Right ventricle myocardium inferior (tissue), 1 donor: Measurements from ENCODE around the gene SEC11C. TPM values are rescaled to one million over a fixed set of nuclear protein-coding genes. Genes with fewer than 3 reads are reported as not detected.

Source experiments
- ATAC-seq: fragments of 200-7000 bp; cut with Tn5 transposase; one replicate; pipeline ENCODE4 v1.9.1; 2020; ENCODE audit warnings: mild to moderate bottlenecking, moderate library complexity
- DNase-seq: peaks from one replicate; pipeline ENCODE4 v3.0.0; 2021; ENCODE audit errors: missing footprints
- intact Hi-C: fragments of 100-400 bp; cut with DNase I; formaldehyde crosslinking; loops from one replicate; pipeline ENCODE4 v1.11.0; 2022
- long read RNA-seq: library from polyadenylated mRNA; unstranded; transcript quantifications from one replicate; pipeline ENCODE4 v2.0.0, GENCODE V29; 2021
- total RNA-seq: library from RNA; stranded (reverse); fragmentation: NEBNext Ultra II Directional; extraction: Animal tissue kit (Norgen Biotek cat#: 25700); gene quantifications from one replicate; pipeline ENCODE4 v1.2.1, GENCODE V29; 2021
- donor health status: DM: no; HTN: yes; CAD: no; lungs with severe emphysema.

SEC11C gene
- total RNA-seq: 23.5 TPM
- long read RNA-seq, transcript SEC11C-204 (6 exons, 1,202 nt): major isoform, 8 of 10 reads
- long read RNA-seq, partial matches to known transcripts: 1 of 10 reads
- long read RNA-seq, other reads (novel, unspliced or antisense): 0 of 10 reads

GRCh38 chr18:59139615-59140301 lies at the start of gene SEC11C:
SEC11C (plus strand) TSS chr18:59139884; CDS start chr18:59139949, 65 bp downstream.
- intact Hi-C loops: no loop called here
- ATAC-seq (peak; percentile 99), DNase-seq (peak; percentile 97)

- intact Hi-C loops: no loop called here
- DNase-seq: no peak
- no peak for ATAC-seq
Measured at GRCh38 chr18:59090966-59091603, 48.6 kb upstream of the SEC11C start.

- no peak for DNase-seq
- intact Hi-C loops: no loop called here
- ATAC-seq: no peak
Measured at GRCh38 chr18:59093668-59094067, 46.0 kb upstream of the SEC11C start.

- ATAC-seq (no peak), DNase-seq (no peak)
- intact Hi-C loops: no loop called here
Measured at GRCh38 chr18:59094569-59094968, 45.1 kb upstream of the SEC11C start.

- intact Hi-C loops: no loop called here
- no peak for ATAC-seq
- no peak for DNase-seq
Measured at GRCh38 chr18:59096098-59096789, 43.4 kb upstream of the SEC11C start.

GRCh38 chr18:59101830-59102414 lies 37.8 kb upstream of the SEC11C start:
- intact Hi-C loops: no loop called here
- ATAC-seq (no peak), DNase-seq (no peak)

- intact Hi-C loops: no loop called here
- DNase-seq (no peak), ATAC-seq (no peak)
Measured at GRCh38 chr18:59109375-59109774, 30.3 kb upstream of the SEC11C start.

GRCh38 chr18:59114160-59114559 lies 25.5 kb upstream of the SEC11C start:
- DNase-seq: no peak
- ATAC-seq: no peak
- intact Hi-C loops: no loop called here

- no peak for ATAC-seq
- no peak for DNase-seq
- intact Hi-C loops: no loop called here
Measured at GRCh38 chr18:59123588-59124369, 15.9 kb upstream of the SEC11C start.

- intact Hi-C loops: no loop called here
- no peak for DNase-seq
- no peak for ATAC-seq
Measured at GRCh38 chr18:59124370-59124704, 15.3 kb upstream of the SEC11C start.

GRCh38 chr18:59127047-59127446 lies 12.6 kb upstream of the SEC11C start:
- ATAC-seq (no peak), DNase-seq (no peak)
- intact Hi-C loops: no loop called here

GRCh38 chr18:59129951-59130703 lies 9.6 kb upstream of the SEC11C start:
- intact Hi-C loops: no loop called here
- ATAC-seq (no peak), DNase-seq (no peak)

- DNase-seq (no peak), ATAC-seq (no peak)
- intact Hi-C loops: no loop called here
Measured at GRCh38 chr18:59132810-59133465, 6.7 kb upstream of the SEC11C start.

- intact Hi-C loops: no loop called here
- DNase-seq (peak; percentile 93), ATAC-seq (peak; percentile 91)
Measured at GRCh38 chr18:59139291-59139614, 431 bp upstream of the SEC11C start.

- intact Hi-C loops: no loop called here
- DNase-seq (no peak), ATAC-seq (peak; percentile 12)
Measured at GRCh38 chr18:59140302-59140885, 710 bp downstream of the SEC11C start.

- DNase-seq (no peak), ATAC-seq (no peak)
- intact Hi-C loops: no loop called here
Measured at GRCh38 chr18:59141294-59142068, 1.8 kb downstream of the SEC11C start.

- intact Hi-C loops: no loop called here
- DNase-seq (no peak), ATAC-seq (no peak)
Measured at GRCh38 chr18:59142274-59142673, 2.6 kb downstream of the SEC11C start.
